KBM-7 (cell line): Measurements from ENCODE around the gene PHACTR2.
"Not testable (repeated sequence)": the region's sequence is repeated elsewhere in the genome, so short reads cannot be mapped to it uniquely, and the experiment has no call there.

Source experiments
- DNase-seq: peaks from one replicate; pipeline ENCODE4 v3.0.0-alpha.2; 2015
- in situ Hi-C: fragments of 300-500 bp; cut with MboI; formaldehyde crosslinking; loops from 2 replicates; pipeline ENCODE4 v1.14.3; 2020; ENCODE audit warnings: low sequenced_read_pairs, low pct_unique_long_range_greater_than_20kb, mixed read lengths

PHACTR2 gene

GRCh38 chr6:143677891-143678791 is at the start of gene PHACTR2:
Gene PHACTR2, plus strand, starts transcription at chr6:143677965. Its CDS starts 199 bp downstream, at chr6:143678164.
- in situ Hi-C loops, result no loop called here
- peak; percentile 51 for DNase-seq

- DNase-seq, result no peak
- in situ Hi-C loops, result no loop called here
These were observed 48.4 kb upstream of the PHACTR2 start for GRCh38 chr6:143629104-143630080.

GRCh38 chr6:143631196-143631595 is 46.6 kb upstream of the PHACTR2 start:
- in situ Hi-C loops, DNase-seq: not testable (repeated sequence)

GRCh38 chr6:143632894-143633293 is 44.9 kb upstream of the PHACTR2 start:
- in situ Hi-C loops, result no loop called here
- no peak for DNase-seq

GRCh38 chr6:143634486-143634885 is 43.3 kb upstream of the PHACTR2 start:
- DNase-seq, result no peak
- in situ Hi-C loops, result no loop called here

GRCh38 chr6:143637691-143638090 is 40.1 kb upstream of the PHACTR2 start:
- in situ Hi-C loops, result no loop called here

GRCh38 chr6:143642403-143642802 is 35.4 kb upstream of the PHACTR2 start:
- in situ Hi-C loops, result no loop called here
- no peak for DNase-seq

More at GRCh38 chr6:143637691-143638090, 40.1 kb upstream of the PHACTR2 start:
- DNase-seq, result no peak

GRCh38 chr6:143647191-143647590 is 30.6 kb upstream of the PHACTR2 start:
- in situ Hi-C loops, result no loop called here
- DNase-seq, result no peak

- DNase-seq, result peak; percentile 11
- in situ Hi-C loops, result no loop called here
These were observed 30.0 kb upstream of the PHACTR2 start for GRCh38 chr6:143647732-143648131.

- DNase-seq, in situ Hi-C loops: not testable (repeated sequence)
These were observed 28.4 kb upstream of the PHACTR2 start for GRCh38 chr6:143649319-143649718.

- in situ Hi-C loops, DNase-seq: not testable (repeated sequence)
These were observed 26.4 kb upstream of the PHACTR2 start for GRCh38 chr6:143651328-143651727.

GRCh38 chr6:143652841-143653331 is 24.9 kb upstream of the PHACTR2 start:
- in situ Hi-C loops, result no loop called here
- DNase-seq, result no peak

GRCh38 chr6:143655541-143655940 is 22.2 kb upstream of the PHACTR2 start:
- in situ Hi-C loops, result no loop called here
- no peak for DNase-seq

- in situ Hi-C loops, result no loop called here
- DNase-seq, result no peak
These were observed 21.7 kb upstream of the PHACTR2 start for GRCh38 chr6:143656026-143656425.

- in situ Hi-C loops, result no loop called here
- DNase-seq, result no peak
These were observed 20.0 kb upstream of the PHACTR2 start for GRCh38 chr6:143657809-143658208.

- in situ Hi-C loops, DNase-seq: not testable (repeated sequence)
These were observed 17.6 kb upstream of the PHACTR2 start for GRCh38 chr6:143660170-143660569.

- in situ Hi-C loops, result no loop called here
These were observed 13.6 kb upstream of the PHACTR2 start for GRCh38 chr6:143664171-143664570.

GRCh38 chr6:143666007-143666406 is 11.8 kb upstream of the PHACTR2 start:
- in situ Hi-C loops, DNase-seq: not testable (repeated sequence)

More at GRCh38 chr6:143664171-143664570, 13.6 kb upstream of the PHACTR2 start:
- DNase-seq, result no peak

GRCh38 chr6:143669483-143669882 is 8.3 kb upstream of the PHACTR2 start:
- in situ Hi-C loops, DNase-seq: not testable (repeated sequence)
